Pons (tissue), 1 donor: ENCODE data around the gene TBC1D22A.
"Not testable (repeated sequence)": the region's sequence is repeated elsewhere in the genome, so short reads cannot be mapped to it uniquely, and the experiment has no call there.

Experiments used
- DNase-seq: peaks from one replicate; pipeline ENCODE4 v3.0.0-alpha.2; 2016; ENCODE audit warnings: low spot score

The TBC1D22A gene

GRCh38 chr22:47105085-47105484, 342.6 kb downstream of the TBC1D22A start:
- no peak for DNase-seq

GRCh38 chr22:47106806-47107205, 344.4 kb downstream of the TBC1D22A start:
- DNase-seq = no peak

- no peak for DNase-seq
Observed at GRCh38 chr22:47107431-47107830, 345.0 kb downstream of the TBC1D22A start.

- no peak for DNase-seq
Observed at GRCh38 chr22:47110817-47111443, 348.5 kb downstream of the TBC1D22A start.

GRCh38 chr22:47111626-47112581, 349.5 kb downstream of the TBC1D22A start:
- DNase-seq = no peak

- no peak for DNase-seq
Observed at GRCh38 chr22:47112582-47112965, 350.1 kb downstream of the TBC1D22A start.

GRCh38 chr22:47112994-47113852, 350.8 kb downstream of the TBC1D22A start:
- no peak for DNase-seq

GRCh38 chr22:47113853-47114415, 351.5 kb downstream of the TBC1D22A start:
- DNase-seq = no peak

GRCh38 chr22:47114813-47115517, 352.5 kb downstream of the TBC1D22A start:
- no peak for DNase-seq

- no peak for DNase-seq
Observed at GRCh38 chr22:47115518-47115890, 353.1 kb downstream of the TBC1D22A start.

GRCh38 chr22:47115921-47116320, 353.5 kb downstream of the TBC1D22A start:
- DNase-seq = no peak

GRCh38 chr22:47116426-47117341, 354.2 kb downstream of the TBC1D22A start:
- no peak for DNase-seq

GRCh38 chr22:47117442-47117841, 355.0 kb downstream of the TBC1D22A start:
- DNase-seq = not testable (repeated sequence)

- no peak for DNase-seq
Observed at GRCh38 chr22:47119181-47119580, 356.7 kb downstream of the TBC1D22A start.

- no peak for DNase-seq
Observed at GRCh38 chr22:47120399-47120798, 357.9 kb downstream of the TBC1D22A start.

GRCh38 chr22:47121791-47122190, 359.3 kb downstream of the TBC1D22A start:
- no peak for DNase-seq

GRCh38 chr22:47122441-47123000, 360.1 kb downstream of the TBC1D22A start:
- DNase-seq = no peak

GRCh38 chr22:47123006-47123826, 360.8 kb downstream of the TBC1D22A start:
- no peak for DNase-seq

GRCh38 chr22:47123827-47124442, 361.5 kb downstream of the TBC1D22A start:
- DNase-seq = no peak
